ENCODE data around the gene PREX1. TPM values are rescaled to one million over a fixed set of nuclear protein-coding genes. Genes with fewer than 3 reads are reported as not detected.

PREX1 gene
- total RNA-seq, 1 experiment from 2014 or later: 9.5 TPM

GRCh38 chr20:48629960-48630315, 197.9 kb downstream of the PREX1 start:
- DNase-seq: no peak
- Mint-ChIP-seq H3K27me3 (ENCODE audit: insufficient read depth, unreplicated experiment) (peaks cover 5% of the 10 kb centered on the region), H3K9me3 (ENCODE audit: unreplicated experiment) (no peaks in the 10 kb centered on the region), H3K4me1 (ENCODE audit: low read depth, unreplicated experiment) (peaks cover 7% of the 10 kb centered on the region), H3K27ac (ENCODE audit: unreplicated experiment) (no peak overlapping the region), H3K36me3 (ENCODE audit: insufficient read depth, unreplicated experiment) (no peaks in the 10 kb centered on the region), H3K4me3 (ENCODE audit: unreplicated experiment) (no peak overlapping the region)
- POLR2A ChIA-PET: no interaction called here
- Histone ChIP-seq H3K4me3 (ENCODE audit: low read depth, low read length) (no peak overlapping the region), H3K9me3 (no peaks in the 10 kb centered on the region), H3K27me3 (replicated peaks; ENCODE audit: control insufficient read depth, insufficient read depth, low read length) (no peaks in the 10 kb centered on the region; the same call in 1 of the 2 replicates), H3K4me1 (peaks cover 8% of the 10 kb centered on the region), H3K36me3 (ENCODE audit: control insufficient read depth, insufficient read depth, low read length) (no peaks in the 10 kb centered on the region)
- intact Hi-C loops (cut with micrococcal nuclease; ENCODE audit: unreplicated experiment): loop anchor here (10.0 kb wide), 1 partner anchor 295 kb away; no protein-coding TSS in a partner anchor
- no TSS peak for BruUV-seq (replicated peaks)
- CTCF ChIA-PET: interaction anchor here (0.6 to 0.9 kb wide), 2 partner anchors 27 to 456 kb away, joined by 4 read pairs; no protein-coding TSS in a partner anchor
- no peak for TF ChIP-seq CTCF (IDR thresholded peaks at IDR 0.05; ENCODE audit: insufficient read depth in 1 of 2, low read depth in 1 of 2, low read length in 1 of 2, severe bottlenecking in 1 of 2, unreplicated experiment in 1 of 2)

- no peak for DNase-seq
- no TSS peak for BruUV-seq (replicated peaks)
- Histone ChIP-seq H3K9me3 (no peaks in the 10 kb centered on the region), H3K4me3 (ENCODE audit: low read depth, low read length) (no peak overlapping the region), H3K4me1 (peaks cover 8% of the 10 kb centered on the region), H3K36me3 (ENCODE audit: control insufficient read depth, insufficient read depth, low read length) (no peaks in the 10 kb centered on the region), H3K27me3 (replicated peaks; ENCODE audit: control insufficient read depth, insufficient read depth, low read length) (no peaks in the 10 kb centered on the region)
- Mint-ChIP-seq H3K4me3 (ENCODE audit: unreplicated experiment) (no peak overlapping the region), H3K9me3 (ENCODE audit: unreplicated experiment) (no peaks in the 10 kb centered on the region), H3K27ac (ENCODE audit: unreplicated experiment) (no peak overlapping the region), H3K36me3 (ENCODE audit: insufficient read depth, unreplicated experiment) (no peaks in the 10 kb centered on the region), H3K27me3 (ENCODE audit: insufficient read depth, unreplicated experiment) (peaks cover 5% of the 10 kb centered on the region), H3K4me1 (ENCODE audit: low read depth, unreplicated experiment) (peaks cover 7% of the 10 kb centered on the region)
- POLR2A ChIA-PET: no interaction called here
- no peak for TF ChIP-seq CTCF (IDR thresholded peaks at IDR 0.05; ENCODE audit: insufficient read depth in 1 of 2, low read depth in 1 of 2, low read length in 1 of 2, severe bottlenecking in 1 of 2, unreplicated experiment in 1 of 2)
- CTCF ChIA-PET: interaction anchor here (0.6 to 0.9 kb wide), 3 partner anchors 28 to 457 kb away, joined by 4 read pairs; no protein-coding TSS in a partner anchor
- intact Hi-C loops (cut with micrococcal nuclease; ENCODE audit: unreplicated experiment): loop anchor here (10.0 kb wide), 1 partner anchor 295 kb away; no protein-coding TSS in a partner anchor
These were observed 198.5 kb downstream of the PREX1 start for GRCh38 chr20:48629069-48629959.

GRCh38 chr20:48627737-48628128, 200.1 kb downstream of the PREX1 start:
- H3K9me3 ChIP-seq: no peaks in the 10 kb centered on the region
- peaks cover 8% of the 10 kb centered on the region for H3K4me1 ChIP-seq
- no peaks in the 10 kb centered on the region for H3K27me3 ChIP-seq (replicated peaks; ENCODE audit: control insufficient read depth, insufficient read depth, low read length)
- Mint-ChIP-seq H3K27me3 (ENCODE audit: insufficient read depth, unreplicated experiment) (no peaks in the 10 kb centered on the region), H3K9me3 (ENCODE audit: unreplicated experiment) (no peaks in the 10 kb centered on the region), H3K27ac (ENCODE audit: unreplicated experiment) (no peak overlapping the region), H3K4me3 (ENCODE audit: unreplicated experiment) (no peak overlapping the region), H3K4me1 (ENCODE audit: low read depth, unreplicated experiment) (peaks cover 7% of the 10 kb centered on the region), H3K36me3 (ENCODE audit: insufficient read depth, unreplicated experiment) (no peaks in the 10 kb centered on the region)
- intact Hi-C loops (cut with micrococcal nuclease; ENCODE audit: unreplicated experiment): loop anchor here (10.0 kb wide), 1 partner anchor 293 kb away; no protein-coding TSS in a partner anchor
- POLR2A ChIA-PET: no interaction called here
- CTCF ChIA-PET: no interaction called here
- no peak overlapping the region for H3K4me3 ChIP-seq (ENCODE audit: low read depth, low read length)
- no peak for TF ChIP-seq CTCF (IDR thresholded peaks at IDR 0.05; ENCODE audit: insufficient read depth in 1 of 2, low read depth in 1 of 2, low read length in 1 of 2, severe bottlenecking in 1 of 2, unreplicated experiment in 1 of 2)
- no peak for DNase-seq
- no TSS peak for BruUV-seq (replicated peaks)
- no peaks in the 10 kb centered on the region for H3K36me3 ChIP-seq (ENCODE audit: control insufficient read depth, insufficient read depth, low read length)

Data from Caco-2 (cell line).